ENCODE measurements around the gene XYLT2. TPM values are rescaled to one million over a fixed set of nuclear protein-coding genes. Genes with fewer than 3 reads are reported as not detected.

The XYLT2 gene
- total and polyA plus RNA-seq, 2 experiments from 2014 or later: 14.2 to 44.9 TPM

DNA sequence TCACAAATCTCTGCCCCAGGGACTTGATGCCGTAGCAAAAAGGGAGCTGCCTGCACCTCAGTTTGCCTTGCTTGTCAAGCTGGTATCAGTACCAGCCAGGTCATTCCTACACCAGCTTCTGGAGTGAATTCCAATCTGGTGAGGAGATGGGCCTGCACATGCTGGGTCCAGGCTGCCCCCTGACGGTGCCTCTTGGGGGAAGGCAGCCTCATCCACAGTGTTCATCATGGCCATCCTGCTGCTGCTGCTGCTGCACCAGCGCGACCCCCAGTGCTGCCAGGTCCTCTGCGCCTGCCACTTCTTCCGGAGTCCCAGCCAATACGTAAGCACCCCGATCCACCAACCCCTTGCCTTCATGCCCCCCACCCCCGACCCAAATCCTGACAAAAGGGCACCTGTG lies 18.8 kb downstream of the XYLT2 start:
- peak; percentile 15 for ATAC-seq
- Mint-ChIP-seq H3K4me1 (peaks cover 35% of the 10 kb centered on the region), H3K36me3 (ENCODE audit: low read depth) (peaks cover 28% of the 10 kb centered on the region), H3K9me3 (no peaks in the 10 kb centered on the region; the same call in 2 of the 3 replicates), H3K27ac (peak overlapping the region; percentile 90), H3K4me3 (no peak overlapping the region), H3K27me3 (ENCODE audit: insufficient read depth, low read depth, poor library complexity) (peaks cover 12% of the 10 kb centered on the region)
- H3K4me2 ChIP-seq: no peak overlapping the region
- H4K20me1 ChIP-seq (replicated peaks; ENCODE audit: insufficient read depth): peaks cover 9% of the 10 kb centered on the region
- DNase-seq (ENCODE audit: low spot score): peak; percentile 60
- H3K4me1 ChIP-seq (ENCODE audit: insufficient read depth): peaks cover 19% of the 10 kb centered on the region
- no peak overlapping the region for H3K4me3 ChIP-seq
- H3K27ac ChIP-seq (ENCODE audit: low read depth): 0 out of 2 replicates have a peak overlapping the region, but pooled peaks have one; percentile 59
- peaks cover 16% of the 10 kb centered on the region; the same call in 1 of the 2 replicates for H3K36me3 ChIP-seq (ENCODE audit: insufficient read depth)
- no peak overlapping the region for H2AFZ ChIP-seq
- TF ChIP-seq POLR2AphosphoS5 (IDR thresholded peaks at IDR 0.05; ENCODE audit: low read depth): no peak
- TF ChIP-seq, protein P1, sequence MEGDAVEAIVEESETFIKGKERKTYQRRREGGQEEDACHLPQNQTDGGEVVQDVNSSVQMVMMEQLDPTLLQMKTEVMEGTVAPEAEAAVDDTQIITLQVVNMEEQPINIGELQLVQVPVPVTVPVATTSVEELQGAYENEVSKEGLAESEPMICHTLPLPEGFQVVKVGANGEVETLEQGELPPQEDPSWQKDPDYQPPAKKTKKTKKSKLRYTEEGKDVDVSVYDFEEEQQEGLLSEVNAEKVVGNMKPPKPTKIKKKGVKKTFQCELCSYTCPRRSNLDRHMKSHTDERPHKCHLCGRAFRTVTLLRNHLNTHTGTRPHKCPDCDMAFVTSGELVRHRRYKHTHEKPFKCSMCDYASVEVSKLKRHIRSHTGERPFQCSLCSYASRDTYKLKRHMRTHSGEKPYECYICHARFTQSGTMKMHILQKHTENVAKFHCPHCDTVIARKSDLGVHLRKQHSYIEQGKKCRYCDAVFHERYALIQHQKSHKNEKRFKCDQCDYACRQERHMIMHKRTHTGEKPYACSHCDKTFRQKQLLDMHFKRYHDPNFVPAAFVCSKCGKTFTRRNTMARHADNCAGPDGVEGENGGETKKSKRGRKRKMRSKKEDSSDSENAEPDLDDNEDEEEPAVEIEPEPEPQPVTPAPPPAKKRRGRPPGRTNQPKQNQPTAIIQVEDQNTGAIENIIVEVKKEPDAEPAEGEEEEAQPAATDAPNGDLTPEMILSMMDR (conservative IDR thresholded peaks at IDR 0.05; ENCODE audit: low read depth in 2 of 2): peak in 1 of 2 experiments; percentile 45; a peak in 3 of 4 replicates
- H3F3A ChIP-seq (replicated peaks; ENCODE audit: low read depth): no peaks in the 10 kb centered on the region
- H3K27me3 ChIP-seq (ENCODE audit: insufficient read depth): no peaks in the 10 kb centered on the region
- H3K9me2 ChIP-seq (ENCODE audit: insufficient read depth): no peaks in the 10 kb centered on the region
- no peaks in the 10 kb centered on the region for H3K79me2 ChIP-seq (replicated peaks; ENCODE audit: insufficient read depth)

DNA sequence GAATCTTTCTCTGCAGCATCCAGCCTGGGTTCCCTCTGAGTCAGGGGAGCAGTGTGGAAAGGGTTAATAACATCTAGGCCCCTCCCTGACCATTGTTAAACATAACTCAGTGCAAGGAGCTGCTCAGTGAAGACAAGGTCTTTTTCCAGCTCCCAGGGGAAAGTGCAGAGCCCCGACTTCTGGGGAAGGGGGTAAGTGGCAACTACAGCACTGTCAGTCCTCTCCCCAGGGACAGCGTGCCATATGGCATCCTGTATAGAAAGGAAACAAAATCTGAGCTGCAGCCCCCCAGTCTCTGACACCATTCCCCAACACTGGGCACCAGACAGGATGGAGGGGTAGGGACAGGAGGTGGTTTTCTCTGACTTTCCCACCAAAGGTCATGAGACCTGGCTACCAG lies 19.2 kb downstream of the XYLT2 start:
- no peak overlapping the region for H3K4me3 Mint-ChIP-seq
- peaks cover 35% of the 10 kb centered on the region for H3K4me1 Mint-ChIP-seq
- peaks cover 9% of the 10 kb centered on the region for H4K20me1 ChIP-seq (replicated peaks; ENCODE audit: insufficient read depth)
- peaks cover 33% of the 10 kb centered on the region for H3K36me3 Mint-ChIP-seq (ENCODE audit: low read depth)
- no peaks in the 10 kb centered on the region for H3F3A ChIP-seq (replicated peaks; ENCODE audit: low read depth)
- H3K36me3 ChIP-seq (ENCODE audit: insufficient read depth): peaks cover 18% of the 10 kb centered on the region; the same call in 1 of the 2 replicates
- DNase-seq (ENCODE audit: low spot score) (peak; percentile 22), ATAC-seq (no peak)
- no peak overlapping the region for H3K4me3 ChIP-seq
- H3K9me2 ChIP-seq (ENCODE audit: insufficient read depth): no peaks in the 10 kb centered on the region
- H3K79me2 ChIP-seq (replicated peaks; ENCODE audit: insufficient read depth): no peaks in the 10 kb centered on the region
- no peak overlapping the region for H3K27ac ChIP-seq (ENCODE audit: low read depth)
- no peaks in the 10 kb centered on the region; the same call in 2 of the 3 replicates for H3K9me3 Mint-ChIP-seq
- H3K27ac Mint-ChIP-seq: peak overlapping the region; percentile 90; the same call in 1 of the 2 replicates
- no peaks in the 10 kb centered on the region for H3K27me3 ChIP-seq (ENCODE audit: insufficient read depth)
- peaks cover 19% of the 10 kb centered on the region for H3K4me1 ChIP-seq (ENCODE audit: insufficient read depth)
- H2AFZ ChIP-seq: no peak overlapping the region
- no peak overlapping the region for H3K4me2 ChIP-seq
- H3K27me3 Mint-ChIP-seq (ENCODE audit: insufficient read depth, low read depth, poor library complexity): peaks cover 12% of the 10 kb centered on the region
- TF ChIP-seq, protein P2, sequence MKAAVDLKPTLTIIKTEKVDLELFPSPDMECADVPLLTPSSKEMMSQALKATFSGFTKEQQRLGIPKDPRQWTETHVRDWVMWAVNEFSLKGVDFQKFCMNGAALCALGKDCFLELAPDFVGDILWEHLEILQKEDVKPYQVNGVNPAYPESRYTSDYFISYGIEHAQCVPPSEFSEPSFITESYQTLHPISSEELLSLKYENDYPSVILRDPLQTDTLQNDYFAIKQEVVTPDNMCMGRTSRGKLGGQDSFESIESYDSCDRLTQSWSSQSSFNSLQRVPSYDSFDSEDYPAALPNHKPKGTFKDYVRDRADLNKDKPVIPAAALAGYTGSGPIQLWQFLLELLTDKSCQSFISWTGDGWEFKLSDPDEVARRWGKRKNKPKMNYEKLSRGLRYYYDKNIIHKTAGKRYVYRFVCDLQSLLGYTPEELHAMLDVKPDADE (IDR thresholded peaks at IDR 0.05): no peak
- TF ChIP-seq CREB1 (CRISPR knock-in tag; IDR thresholded peaks at IDR 0.05; ENCODE audit: low read depth): no peak
- TF ChIP-seq STAT1 (IDR thresholded peaks at IDR 0.05; ENCODE audit: unreplicated experiment): no peak
- no peak for TF ChIP-seq NANOG (IDR thresholded peaks at IDR 0.05; ENCODE audit: borderline replicate concordance)
- no peak for TF ChIP-seq POLR2AphosphoS5 (IDR thresholded peaks at IDR 0.05; ENCODE audit: low read depth)
- TF ChIP-seq, protein P3, sequence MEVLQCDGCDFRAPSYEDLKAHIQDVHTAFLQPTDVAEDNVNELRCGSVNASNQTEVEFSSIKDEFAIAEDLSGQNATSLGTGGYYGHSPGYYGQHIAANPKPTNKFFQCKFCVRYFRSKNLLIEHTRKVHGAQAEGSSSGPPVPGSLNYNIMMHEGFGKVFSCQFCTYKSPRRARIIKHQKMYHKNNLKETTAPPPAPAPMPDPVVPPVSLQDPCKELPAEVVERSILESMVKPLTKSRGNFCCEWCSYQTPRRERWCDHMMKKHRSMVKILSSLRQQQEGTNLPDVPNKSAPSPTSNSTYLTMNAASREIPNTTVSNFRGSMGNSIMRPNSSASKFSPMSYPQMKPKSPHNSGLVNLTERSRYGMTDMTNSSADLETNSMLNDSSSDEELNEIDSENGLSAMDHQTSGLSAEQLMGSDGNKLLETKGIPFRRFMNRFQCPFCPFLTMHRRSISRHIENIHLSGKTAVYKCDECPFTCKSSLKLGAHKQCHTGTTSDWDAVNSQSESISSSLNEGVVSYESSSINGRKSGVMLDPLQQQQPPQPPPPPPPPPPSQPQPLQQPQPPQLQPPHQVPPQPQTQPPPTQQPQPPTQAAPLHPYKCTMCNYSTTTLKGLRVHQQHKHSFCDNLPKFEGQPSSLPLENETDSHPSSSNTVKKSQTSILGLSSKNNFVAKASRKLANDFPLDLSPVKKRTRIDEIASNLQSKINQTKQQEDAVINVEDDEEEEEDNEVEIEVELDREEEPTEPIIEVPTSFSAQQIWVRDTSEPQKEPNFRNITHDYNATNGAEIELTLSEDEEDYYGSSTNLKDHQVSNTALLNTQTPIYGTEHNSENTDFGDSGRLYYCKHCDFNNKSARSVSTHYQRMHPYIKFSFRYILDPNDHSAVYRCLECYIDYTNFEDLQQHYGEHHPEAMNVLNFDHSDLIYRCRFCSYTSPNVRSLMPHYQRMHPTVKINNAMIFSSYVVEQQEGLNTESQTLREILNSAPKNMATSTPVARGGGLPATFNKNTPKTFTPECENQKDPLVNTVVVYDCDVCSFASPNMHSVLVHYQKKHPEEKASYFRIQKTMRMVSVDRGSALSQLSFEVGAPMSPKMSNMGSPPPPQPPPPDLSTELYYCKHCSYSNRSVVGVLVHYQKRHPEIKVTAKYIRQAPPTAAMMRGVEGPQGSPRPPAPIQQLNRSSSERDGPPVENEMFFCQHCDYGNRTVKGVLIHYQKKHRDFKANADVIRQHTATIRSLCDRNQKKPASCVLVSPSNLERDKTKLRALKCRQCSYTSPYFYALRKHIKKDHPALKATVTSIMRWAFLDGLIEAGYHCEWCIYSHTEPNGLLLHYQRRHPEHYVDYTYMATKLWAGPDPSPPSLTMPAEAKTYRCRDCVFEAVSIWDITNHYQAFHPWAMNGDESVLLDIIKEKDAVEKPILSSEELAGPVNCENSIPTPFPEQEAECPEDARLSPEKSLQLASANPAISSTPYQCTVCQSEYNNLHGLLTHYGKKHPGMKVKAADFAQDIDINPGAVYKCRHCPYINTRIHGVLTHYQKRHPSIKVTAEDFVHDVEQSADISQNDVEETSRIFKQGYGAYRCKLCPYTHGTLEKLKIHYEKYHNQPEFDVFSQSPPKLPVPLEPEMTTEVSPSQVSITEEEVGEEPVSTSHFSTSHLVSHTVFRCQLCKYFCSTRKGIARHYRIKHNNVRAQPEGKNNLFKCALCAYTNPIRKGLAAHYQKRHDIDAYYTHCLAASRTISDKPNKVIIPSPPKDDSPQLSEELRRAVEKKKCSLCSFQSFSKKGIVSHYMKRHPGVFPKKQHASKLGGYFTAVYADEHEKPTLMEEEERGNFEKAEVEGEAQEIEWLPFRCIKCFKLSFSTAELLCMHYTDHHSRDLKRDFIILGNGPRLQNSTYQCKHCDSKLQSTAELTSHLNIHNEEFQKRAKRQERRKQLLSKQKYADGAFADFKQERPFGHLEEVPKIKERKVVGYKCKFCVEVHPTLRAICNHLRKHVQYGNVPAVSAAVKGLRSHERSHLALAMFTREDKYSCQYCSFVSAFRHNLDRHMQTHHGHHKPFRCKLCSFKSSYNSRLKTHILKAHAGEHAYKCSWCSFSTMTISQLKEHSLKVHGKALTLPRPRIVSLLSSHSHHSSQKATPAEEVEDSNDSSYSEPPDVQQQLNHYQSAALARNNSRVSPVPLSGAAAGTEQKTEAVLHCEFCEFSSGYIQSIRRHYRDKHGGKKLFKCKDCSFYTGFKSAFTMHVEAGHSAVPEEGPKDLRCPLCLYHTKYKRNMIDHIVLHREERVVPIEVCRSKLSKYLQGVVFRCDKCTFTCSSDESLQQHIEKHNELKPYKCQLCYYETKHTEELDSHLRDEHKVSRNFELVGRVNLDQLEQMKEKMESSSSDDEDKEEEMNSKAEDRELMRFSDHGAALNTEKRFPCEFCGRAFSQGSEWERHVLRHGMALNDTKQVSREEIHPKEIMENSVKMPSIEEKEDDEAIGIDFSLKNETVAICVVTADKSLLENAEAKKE (CRISPR knock-in tag; IDR thresholded peaks at IDR 0.05): no peak
- TF ChIP-seq, protein P4, sequence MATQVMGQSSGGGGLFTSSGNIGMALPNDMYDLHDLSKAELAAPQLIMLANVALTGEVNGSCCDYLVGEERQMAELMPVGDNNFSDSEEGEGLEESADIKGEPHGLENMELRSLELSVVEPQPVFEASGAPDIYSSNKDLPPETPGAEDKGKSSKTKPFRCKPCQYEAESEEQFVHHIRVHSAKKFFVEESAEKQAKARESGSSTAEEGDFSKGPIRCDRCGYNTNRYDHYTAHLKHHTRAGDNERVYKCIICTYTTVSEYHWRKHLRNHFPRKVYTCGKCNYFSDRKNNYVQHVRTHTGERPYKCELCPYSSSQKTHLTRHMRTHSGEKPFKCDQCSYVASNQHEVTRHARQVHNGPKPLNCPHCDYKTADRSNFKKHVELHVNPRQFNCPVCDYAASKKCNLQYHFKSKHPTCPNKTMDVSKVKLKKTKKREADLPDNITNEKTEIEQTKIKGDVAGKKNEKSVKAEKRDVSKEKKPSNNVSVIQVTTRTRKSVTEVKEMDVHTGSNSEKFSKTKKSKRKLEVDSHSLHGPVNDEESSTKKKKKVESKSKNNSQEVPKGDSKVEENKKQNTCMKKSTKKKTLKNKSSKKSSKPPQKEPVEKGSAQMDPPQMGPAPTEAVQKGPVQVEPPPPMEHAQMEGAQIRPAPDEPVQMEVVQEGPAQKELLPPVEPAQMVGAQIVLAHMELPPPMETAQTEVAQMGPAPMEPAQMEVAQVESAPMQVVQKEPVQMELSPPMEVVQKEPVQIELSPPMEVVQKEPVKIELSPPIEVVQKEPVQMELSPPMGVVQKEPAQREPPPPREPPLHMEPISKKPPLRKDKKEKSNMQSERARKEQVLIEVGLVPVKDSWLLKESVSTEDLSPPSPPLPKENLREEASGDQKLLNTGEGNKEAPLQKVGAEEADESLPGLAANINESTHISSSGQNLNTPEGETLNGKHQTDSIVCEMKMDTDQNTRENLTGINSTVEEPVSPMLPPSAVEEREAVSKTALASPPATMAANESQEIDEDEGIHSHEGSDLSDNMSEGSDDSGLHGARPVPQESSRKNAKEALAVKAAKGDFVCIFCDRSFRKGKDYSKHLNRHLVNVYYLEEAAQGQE (IDR thresholded peaks at IDR 0.05; ENCODE audit: unreplicated experiment): no peak
- TF ChIP-seq EZH2phosphoT487 (IDR thresholded peaks at IDR 0.05; ENCODE audit: unreplicated experiment): no peak
